NCI-H187 treated with DMSO at 0.1 percent for 48 hours (cell line): ENCODE measurements around the gene PCBP3.
"Not testable (repeated sequence)": the region's sequence is repeated elsewhere in the genome, so short reads cannot be mapped to it uniquely, and the experiment has no call there.

Experiments
- DNase-seq: peaks from one replicate; lab custom pipeline; 2025; lab: John Stamatoyannopoulos, UW

The PCBP3 gene

GRCh38 chr21:45678790-45679189, 35.3 kb downstream of the PCBP3 start:
- DNase-seq = not testable (repeated sequence)

- DNase-seq = no peak
Measured at GRCh38 chr21:45680215-45680614, 36.7 kb downstream of the PCBP3 start.

GRCh38 chr21:45695086-45695485, 51.6 kb downstream of the PCBP3 start:
- no peak for DNase-seq

GRCh38 chr21:45698493-45699184, 55.1 kb downstream of the PCBP3 start:
- DNase-seq = no peak

- DNase-seq = no peak
Measured at GRCh38 chr21:45699251-45699942, 55.9 kb downstream of the PCBP3 start.

- no peak for DNase-seq
Measured at GRCh38 chr21:45699966-45700365, 56.4 kb downstream of the PCBP3 start.

GRCh38 chr21:45700461-45700860, 56.9 kb downstream of the PCBP3 start:
- DNase-seq = no peak

GRCh38 chr21:45704311-45705108, 61.0 kb downstream of the PCBP3 start:
- no peak for DNase-seq

- no peak for DNase-seq
Measured at GRCh38 chr21:45706299-45706698, 62.8 kb downstream of the PCBP3 start.

GRCh38 chr21:45709173-45709572, 65.6 kb downstream of the PCBP3 start:
- no peak for DNase-seq

GRCh38 chr21:45709696-45710268, 66.3 kb downstream of the PCBP3 start:
- DNase-seq = no peak

- DNase-seq = not testable (repeated sequence)
Measured at GRCh38 chr21:45710306-45710705, 66.8 kb downstream of the PCBP3 start.

- DNase-seq = no peak
Measured at GRCh38 chr21:45713613-45714012, 70.1 kb downstream of the PCBP3 start.

- DNase-seq = no peak
Measured at GRCh38 chr21:45715441-45715840, 71.9 kb downstream of the PCBP3 start.

GRCh38 chr21:45718413-45718812, 74.9 kb downstream of the PCBP3 start:
- DNase-seq = no peak

GRCh38 chr21:45719177-45719802, 75.8 kb downstream of the PCBP3 start:
- no peak for DNase-seq

- not testable (repeated sequence) for DNase-seq
Measured at GRCh38 chr21:45720204-45720603, 76.7 kb downstream of the PCBP3 start.

GRCh38 chr21:45721671-45722070, 78.1 kb downstream of the PCBP3 start:
- no peak for DNase-seq

GRCh38 chr21:45723049-45723958, 79.8 kb downstream of the PCBP3 start:
- no peak for DNase-seq

- DNase-seq = no peak
Measured at GRCh38 chr21:45724345-45724961, 80.9 kb downstream of the PCBP3 start.
